SH-SY5Y (cell line): ENCODE measurements around the gene EGLN2.

Experiments
- GATA2 ChIP-seq: IDR thresholded peaks from 2 replicates; pipeline ENCODE4 v1.6.1; 2011; ENCODE audit warnings: mild to moderate bottlenecking, low read depth, low read length
- GATA3 ChIP-seq: IDR thresholded peaks from 2 replicates; pipeline ENCODE4 v1.6.1; 2011; ENCODE audit warnings: low read depth, mild to moderate bottlenecking, low read length, moderate library complexity

DNA sequence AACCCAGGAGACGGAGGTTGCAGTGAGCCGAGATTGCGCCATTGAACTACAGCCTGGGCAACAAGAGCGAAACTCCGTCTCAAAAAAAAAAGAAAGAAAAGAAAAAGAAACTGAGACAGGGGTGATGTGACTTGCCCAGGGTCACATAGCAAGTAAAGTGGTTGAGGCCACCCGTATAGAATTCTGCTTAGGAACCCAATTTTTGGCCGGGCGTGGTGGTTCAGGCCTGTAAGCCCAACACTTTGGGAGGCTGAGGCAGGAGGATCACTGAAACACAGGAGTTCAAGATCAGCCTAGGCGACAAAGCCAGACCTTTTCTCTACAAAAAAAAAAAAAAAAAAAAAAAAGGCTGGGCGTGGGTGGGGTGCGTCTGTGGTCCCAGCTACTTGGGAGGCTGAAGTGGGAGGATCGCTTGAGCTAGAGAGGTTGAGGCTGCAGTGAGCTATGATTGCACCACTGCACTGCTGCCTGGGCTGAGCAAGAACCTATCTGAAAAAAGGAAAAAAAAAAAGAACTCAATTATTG is 46.7 kb upstream of the EGLN2 start:
- TF ChIP-seq GATA2 (no peak), GATA3 (no peak)
